Measurements from ENCODE around the gene GPN3.

- TF ChIP-seq CTCF (IDR thresholded peaks at IDR 0.05; ENCODE audit: low read length), result no peak
- no peak for TF ChIP-seq EZH2 (IDR thresholded peaks at IDR 0.05; ENCODE audit: borderline replicate concordance, low read length)
These were observed 31.1 kb upstream of the GPN3 start for GRCh38 chr12:110498984-110499706.

All from OCI-LY1 (cell line).